Sigmoid colon (tissue), 7 donors: ENCODE data around the gene CHRNA9. TPM values are rescaled to one million over a fixed set of nuclear protein-coding genes. Genes with fewer than 3 reads are reported as not detected.

Experiments used
- DNase-seq: peaks from one replicate; pipeline ENCODE4 v3.0.0-alpha.2; 2019
- H3K27ac ChIP-seq, 4 donors: fragments of 200-600 bp; sonication (generic); one replicate each; pipeline ENCODE4 v1.5.1; 2016 to 2019; ENCODE audit warnings: mild to moderate bottlenecking in 1 of 4
- H3K27me3 ChIP-seq, 3 donors: fragments of 200-600 bp; sonication (generic); one replicate each; pipeline ENCODE4 v1.5.1; 2019; ENCODE audit warnings: mild to moderate bottlenecking in 1 of 3
- H3K36me3 ChIP-seq, 4 donors: fragments of 200-600 bp; sonication (generic); one replicate each; pipeline ENCODE4 v1.5.1; 2016 to 2019
- H3K4me1 ChIP-seq, 4 donors: fragments of 200-600 bp; sonication (generic); one replicate each; pipeline ENCODE4 v1.5.1; 2017 to 2019
- H3K4me3 ChIP-seq, 4 donors: fragments of 200-600 bp; sonication (generic); one replicate each; pipeline ENCODE4 v1.5.1; 2017 to 2019; ENCODE audit warnings: mild to moderate bottlenecking in 2 of 4, moderate library complexity in 1 of 4
- H3K9me3 ChIP-seq, 4 donors: fragments of 200-600 bp in 3 of 4; sonication (generic) in 3 of 4; one replicate each; pipeline versions ENCODE4 v1.5.1 to v1.6.1; 2013 to 2019
- EP300 ChIP-seq, 4 donors: sonication (generic); formaldehyde crosslinking; IDR thresholded peaks; one replicate each; pipeline ENCODE4 v1.6.1; 2017; ENCODE audit warnings: antibody characterized with exemption in 4 of 4
- POLR2A ChIP-seq, 2 donors: fragments of 450-650 bp; IDR thresholded peaks; one replicate each; pipeline ENCODE4 v1.6.1; 2016; ENCODE audit warnings: antibody characterized with exemption in 2 of 2, mild to moderate bottlenecking in 2 of 2, moderate library complexity in 2 of 2
- POLR2AphosphoS5 ChIP-seq, 4 donors: sonication (generic); formaldehyde crosslinking; IDR thresholded peaks; one replicate each; pipeline ENCODE4 v1.6.1; 2017; ENCODE audit warnings: antibody characterized with exemption in 4 of 4
- WGBS, 2 donors: extraction: QIAGEN DNeasy Blood & Tissue Kit; methylation state at CpG; one replicate each; pipeline ENCODE4 v1.1.7; 2013; 5-methylcytosine and 5-hydroxymethylcytosine counted together
- intact Hi-C: fragments of 100-400 bp; cut with DNase I; formaldehyde crosslinking; loops from one replicate; pipeline ENCODE4 v1.15.1; 2023
- polyA plus RNA-seq, 3 donors: library from polyadenylated mRNA; stranded (reverse); fragments of 200-250 nt; gene quantifications; one replicate each; pipeline ENCODE4 v1.2.3, GENCODE V29; 2013
- total RNA-seq, 4 donors: library from RNA; depleted of rRNA; stranded (reverse); fragments of >200 nt; gene quantifications; one replicate each; pipeline ENCODE4 v1.1.0, GENCODE V29; 2016
- TF ChIP-seq, protein P1 (sequence below), 4 experiments: fragments of 450-650 bp in 3 of 4; fragments of 200-600 bp in 1 of 4; IDR thresholded peaks; one replicate each; pipeline ENCODE4 v1.5.1; 2016 to 2019; ENCODE audit warnings: antibody characterized with exemption in 4 of 4, mild to moderate bottlenecking in 3 of 4, moderate library complexity in 2 of 4
- donor health status: healthy with polysubstance abuse.
- donor health status: Bipolar disorder and iron deficiency.
- donor health status: healthy.

CHRNA9 gene
- total and polyA plus RNA-seq, 7 donors = not detected

DNA sequence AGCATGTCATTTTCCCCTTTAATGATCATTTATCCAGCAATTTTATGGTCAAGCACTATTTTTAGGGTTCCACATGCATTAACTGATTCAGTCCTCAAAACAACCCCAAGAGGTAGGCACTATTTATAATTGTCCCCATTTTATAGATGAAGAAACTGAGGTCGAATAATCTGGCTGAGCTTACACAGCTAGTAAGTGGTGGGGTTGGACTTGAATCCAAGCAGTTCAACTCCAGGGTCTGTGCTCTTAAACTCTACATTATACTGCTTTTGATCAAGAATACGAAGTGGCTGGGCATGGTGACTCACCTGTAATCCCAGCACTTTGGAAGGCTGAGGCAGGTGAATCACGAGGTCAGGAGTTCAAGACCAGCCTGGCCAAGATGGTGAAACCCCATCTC is 3.2 kb upstream of the CHRNA9 start:
- DNase-seq = no peak
- Histone ChIP-seq H3K4me1 (no peaks in the 10 kb centered on the region), H3K9me3 (no peaks in the 10 kb centered on the region), H3K36me3 (no peaks in the 10 kb centered on the region), H3K27ac (no peak overlapping the region), H3K27me3 (no peaks in the 10 kb centered on the region), H3K4me3 (no peak overlapping the region)
- intact Hi-C loops = no loop called here
- TF ChIP-seq POLR2A (IDR thresholded peaks at IDR 0.05) (no peak), EP300 (IDR thresholded peaks at IDR 0.05) (no peak), POLR2AphosphoS5 (IDR thresholded peaks at IDR 0.05) (no peak)
- TF ChIP-seq, protein P1, sequence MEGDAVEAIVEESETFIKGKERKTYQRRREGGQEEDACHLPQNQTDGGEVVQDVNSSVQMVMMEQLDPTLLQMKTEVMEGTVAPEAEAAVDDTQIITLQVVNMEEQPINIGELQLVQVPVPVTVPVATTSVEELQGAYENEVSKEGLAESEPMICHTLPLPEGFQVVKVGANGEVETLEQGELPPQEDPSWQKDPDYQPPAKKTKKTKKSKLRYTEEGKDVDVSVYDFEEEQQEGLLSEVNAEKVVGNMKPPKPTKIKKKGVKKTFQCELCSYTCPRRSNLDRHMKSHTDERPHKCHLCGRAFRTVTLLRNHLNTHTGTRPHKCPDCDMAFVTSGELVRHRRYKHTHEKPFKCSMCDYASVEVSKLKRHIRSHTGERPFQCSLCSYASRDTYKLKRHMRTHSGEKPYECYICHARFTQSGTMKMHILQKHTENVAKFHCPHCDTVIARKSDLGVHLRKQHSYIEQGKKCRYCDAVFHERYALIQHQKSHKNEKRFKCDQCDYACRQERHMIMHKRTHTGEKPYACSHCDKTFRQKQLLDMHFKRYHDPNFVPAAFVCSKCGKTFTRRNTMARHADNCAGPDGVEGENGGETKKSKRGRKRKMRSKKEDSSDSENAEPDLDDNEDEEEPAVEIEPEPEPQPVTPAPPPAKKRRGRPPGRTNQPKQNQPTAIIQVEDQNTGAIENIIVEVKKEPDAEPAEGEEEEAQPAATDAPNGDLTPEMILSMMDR (IDR thresholded peaks at IDR 0.05) = no peak
- 85 to 93% methylated on average over 3 of the region's 3 CpGs for WGBS, 2 donors

DNA sequence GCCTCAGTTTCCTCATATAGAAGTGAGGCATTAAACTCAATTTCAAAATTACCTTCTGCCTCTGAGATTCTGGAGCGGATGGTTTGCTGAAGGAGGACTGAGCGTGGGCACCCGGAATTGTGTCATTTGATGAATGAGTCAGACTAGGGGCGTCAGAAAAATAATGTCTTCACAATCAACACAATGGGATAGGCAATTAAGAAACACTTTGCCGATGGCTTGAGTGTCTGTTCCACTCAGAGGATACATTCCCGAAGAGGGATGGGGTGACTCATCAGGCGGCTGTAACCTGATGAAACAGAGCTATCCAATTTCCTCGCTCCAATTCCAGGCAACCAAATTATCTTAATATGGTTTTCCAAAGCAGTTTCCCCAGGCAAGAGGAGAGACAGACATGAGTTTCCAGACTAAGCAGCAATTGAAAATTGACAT is 1.2 kb upstream of the CHRNA9 start:
- no peaks in the 10 kb centered on the region for H3K36me3 ChIP-seq
- no peaks in the 10 kb centered on the region for H3K27me3 ChIP-seq
- no peaks in the 10 kb centered on the region for H3K9me3 ChIP-seq
- TF ChIP-seq EP300 (IDR thresholded peaks at IDR 0.05) (no peak), POLR2A (IDR thresholded peaks at IDR 0.05) (no peak), POLR2AphosphoS5 (IDR thresholded peaks at IDR 0.05) (no peak)
- TF ChIP-seq, protein P1 (IDR thresholded peaks at IDR 0.05) = no peak
- DNase-seq = no peak
- WGBS, 2 donors = 86 to 88% methylated on average over 8 of the region's 8 CpGs
- H3K27ac ChIP-seq = no peak overlapping the region
- no peaks in the 10 kb centered on the region for H3K4me1 ChIP-seq
- no peak overlapping the region for H3K4me3 ChIP-seq
- intact Hi-C loops = no loop called here

DNA sequence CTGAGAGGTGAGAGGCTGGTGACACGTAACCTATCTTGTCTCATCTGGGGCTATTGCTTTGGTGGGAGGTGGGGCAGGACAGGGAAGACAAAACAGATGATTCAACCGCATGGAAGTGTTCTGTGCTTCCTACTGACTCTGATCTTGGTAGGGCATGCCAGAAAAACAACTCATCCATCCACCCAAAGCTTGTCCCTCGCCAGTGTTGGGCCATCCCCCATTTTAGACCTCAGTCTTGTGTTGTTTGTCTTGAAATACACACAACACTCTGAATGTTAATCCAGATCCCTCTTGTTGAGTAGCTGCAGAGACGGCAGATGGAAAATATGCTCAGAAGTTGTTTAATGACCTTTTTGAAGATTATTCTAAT is 377 bp downstream of the CHRNA9 start:
- H3K4me1 ChIP-seq = no peaks in the 10 kb centered on the region
- TF ChIP-seq EP300 (IDR thresholded peaks at IDR 0.05) (no peak), POLR2AphosphoS5 (IDR thresholded peaks at IDR 0.05) (no peak), POLR2A (IDR thresholded peaks at IDR 0.05) (no peak)
- no peaks in the 10 kb centered on the region for H3K36me3 ChIP-seq
- no peak overlapping the region for H3K4me3 ChIP-seq
- no peak overlapping the region for H3K27ac ChIP-seq
- WGBS, 2 donors = 83 to 84% methylated on average over 4 of the region's 4 CpGs
- no peaks in the 10 kb centered on the region for H3K9me3 ChIP-seq
- intact Hi-C loops = no loop called here
- no peak for DNase-seq
- H3K27me3 ChIP-seq = no peaks in the 10 kb centered on the region

DNA sequence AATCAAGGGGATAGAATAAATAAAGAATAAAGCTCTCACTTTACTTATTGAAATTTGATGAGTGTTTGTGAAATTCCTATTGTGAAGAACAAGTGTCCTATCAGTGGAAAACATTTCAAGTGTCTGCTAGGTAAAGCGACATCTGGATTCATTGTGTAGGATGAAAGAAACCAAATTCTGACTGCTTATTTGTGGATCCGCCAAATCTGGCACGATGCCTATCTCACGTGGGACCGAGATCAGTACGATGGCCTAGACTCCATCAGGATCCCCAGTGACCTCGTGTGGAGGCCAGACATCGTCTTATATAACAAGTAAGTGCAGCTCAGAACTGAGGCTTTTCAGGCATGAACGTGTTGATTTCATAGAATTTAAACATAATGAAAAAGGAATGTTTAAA is 1.9 kb downstream of the CHRNA9 start:
- H3K4me3 ChIP-seq = no peak overlapping the region
- no peak for DNase-seq
- no peaks in the 10 kb centered on the region for H3K36me3 ChIP-seq
- TF ChIP-seq POLR2AphosphoS5 (IDR thresholded peaks at IDR 0.05) = no peak
- no peak for TF ChIP-seq POLR2A (IDR thresholded peaks at IDR 0.05)
- no peak for TF ChIP-seq EP300 (IDR thresholded peaks at IDR 0.05)
- TF ChIP-seq, protein P1 (IDR thresholded peaks at IDR 0.05) = no peak
- no peaks in the 10 kb centered on the region for H3K9me3 ChIP-seq
- H3K27ac ChIP-seq = no peak overlapping the region
- no peaks in the 10 kb centered on the region for H3K4me1 ChIP-seq
- intact Hi-C loops = no loop called here
- H3K27me3 ChIP-seq = no peaks in the 10 kb centered on the region
- 71 to 88% methylated on average over 9 of the region's 9 CpGs for WGBS, 2 donors

DNA sequence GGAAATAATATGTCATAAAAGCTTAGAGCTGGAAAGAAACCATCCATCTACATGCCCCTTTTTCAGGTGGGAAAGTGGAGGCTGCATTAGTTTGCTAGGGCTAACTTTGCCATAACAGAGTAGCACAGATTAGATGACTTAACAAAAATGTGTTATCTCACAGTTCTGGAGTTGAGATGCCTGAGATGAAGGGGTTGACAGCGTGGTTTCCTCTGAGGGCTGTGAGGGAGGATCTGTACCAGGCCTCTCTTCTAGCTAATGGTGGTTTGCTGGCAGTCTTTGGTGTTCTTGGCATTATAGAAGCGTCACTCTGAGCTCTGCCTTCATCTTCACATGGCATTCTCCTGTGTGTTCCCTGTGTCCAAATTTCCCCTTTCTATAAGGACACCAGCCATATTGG is 2.4 kb downstream of the CHRNA9 start:
- intact Hi-C loops = no loop called here
- H3K4me1 ChIP-seq = no peaks in the 10 kb centered on the region
- H3K27ac ChIP-seq = no peak overlapping the region
- no peaks in the 10 kb centered on the region for H3K27me3 ChIP-seq
- H3K36me3 ChIP-seq = no peaks in the 10 kb centered on the region
- WGBS, 2 donors = 76 to 84% methylated on average over 2 of the region's 2 CpGs
- no peak overlapping the region for H3K4me3 ChIP-seq
- H3K9me3 ChIP-seq = no peaks in the 10 kb centered on the region
- DNase-seq = no peak
- TF ChIP-seq POLR2A (IDR thresholded peaks at IDR 0.05) (no peak), POLR2AphosphoS5 (IDR thresholded peaks at IDR 0.05) (no peak), EP300 (IDR thresholded peaks at IDR 0.05) (no peak)
- TF ChIP-seq, protein P1 (IDR thresholded peaks at IDR 0.05) = no peak
